ENCODE measurements around the gene CEMIP.

DNA sequence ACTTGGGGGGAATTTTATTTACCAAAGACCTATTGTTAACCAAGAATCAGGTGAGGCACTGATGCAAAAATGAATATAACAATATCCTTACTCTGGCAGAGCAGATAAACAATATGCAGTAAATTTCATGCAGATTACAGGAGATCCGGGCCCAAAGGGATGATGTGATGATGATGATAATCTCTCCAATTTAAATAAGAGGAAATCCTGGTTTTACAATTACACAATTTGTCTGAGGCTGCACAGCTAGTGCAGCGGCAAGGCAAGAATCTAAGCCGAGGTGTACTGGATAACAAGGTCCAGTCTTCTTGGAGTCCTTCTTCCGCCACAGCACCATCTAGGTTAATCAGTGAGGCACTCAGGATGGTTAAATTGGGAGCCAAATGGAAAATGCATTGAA, 212.8 kb downstream of the CEMIP start:
- TF ChIP-seq POLR2A (IDR thresholded peaks at IDR 0.05) (no peak), POLR2AphosphoS5 (IDR thresholded peaks at IDR 0.05) (no peak)
- TF ChIP-seq, protein P1, sequence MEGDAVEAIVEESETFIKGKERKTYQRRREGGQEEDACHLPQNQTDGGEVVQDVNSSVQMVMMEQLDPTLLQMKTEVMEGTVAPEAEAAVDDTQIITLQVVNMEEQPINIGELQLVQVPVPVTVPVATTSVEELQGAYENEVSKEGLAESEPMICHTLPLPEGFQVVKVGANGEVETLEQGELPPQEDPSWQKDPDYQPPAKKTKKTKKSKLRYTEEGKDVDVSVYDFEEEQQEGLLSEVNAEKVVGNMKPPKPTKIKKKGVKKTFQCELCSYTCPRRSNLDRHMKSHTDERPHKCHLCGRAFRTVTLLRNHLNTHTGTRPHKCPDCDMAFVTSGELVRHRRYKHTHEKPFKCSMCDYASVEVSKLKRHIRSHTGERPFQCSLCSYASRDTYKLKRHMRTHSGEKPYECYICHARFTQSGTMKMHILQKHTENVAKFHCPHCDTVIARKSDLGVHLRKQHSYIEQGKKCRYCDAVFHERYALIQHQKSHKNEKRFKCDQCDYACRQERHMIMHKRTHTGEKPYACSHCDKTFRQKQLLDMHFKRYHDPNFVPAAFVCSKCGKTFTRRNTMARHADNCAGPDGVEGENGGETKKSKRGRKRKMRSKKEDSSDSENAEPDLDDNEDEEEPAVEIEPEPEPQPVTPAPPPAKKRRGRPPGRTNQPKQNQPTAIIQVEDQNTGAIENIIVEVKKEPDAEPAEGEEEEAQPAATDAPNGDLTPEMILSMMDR (IDR thresholded peaks at IDR 0.05), result no peak
